GM12892 (cell line): Measurements from ENCODE around the gene ACOT8.

Experiments
- POLR2A ChIP-seq: IDR thresholded peaks from 2 replicates; pipeline ENCODE4 v1.6.1; 2011; ENCODE audit warnings: low read depth, low read length, control low read depth
- POLR2AphosphoS5 ChIP-seq: IDR thresholded peaks from 2 replicates; pipeline ENCODE4 v1.6.1; 2011; ENCODE audit warnings: low read depth, low read length, control low read depth
- TAF1 ChIP-seq: IDR thresholded peaks from 2 replicates; pipeline ENCODE4 v1.6.1; 2011; ENCODE audit warnings: low read depth, mild to moderate bottlenecking, control low read depth, low read length, borderline replicate concordance

- TF ChIP-seq TAF1 (no peak), POLR2AphosphoS5 (no peak), POLR2A (no peak)
Measured at GRCh38 chr20:45792317-45793118, 64.7 kb downstream of the ACOT8 start.
